GM18907 (cell line): ENCODE measurements around the gene SPATA2L.

Experiments
- ATAC-seq: cut with Tn5 transposase; IDR thresholded peaks from one replicate; pipeline ENCODE4 v1.9.1; 2021; ENCODE audit warnings: mild to moderate bottlenecking, moderate library complexity; ENCODE audit not compliant: unreplicated experiment

SPATA2L gene

GRCh38 chr16:89701425-89702406, at the start of gene SPATA2L:
Gene SPATA2L, minus strand, starts transcription at chr16:89701705. Its CDS starts 473 bp downstream, at chr16:89701232.
- peak; percentile 61 for ATAC-seq

DNA sequence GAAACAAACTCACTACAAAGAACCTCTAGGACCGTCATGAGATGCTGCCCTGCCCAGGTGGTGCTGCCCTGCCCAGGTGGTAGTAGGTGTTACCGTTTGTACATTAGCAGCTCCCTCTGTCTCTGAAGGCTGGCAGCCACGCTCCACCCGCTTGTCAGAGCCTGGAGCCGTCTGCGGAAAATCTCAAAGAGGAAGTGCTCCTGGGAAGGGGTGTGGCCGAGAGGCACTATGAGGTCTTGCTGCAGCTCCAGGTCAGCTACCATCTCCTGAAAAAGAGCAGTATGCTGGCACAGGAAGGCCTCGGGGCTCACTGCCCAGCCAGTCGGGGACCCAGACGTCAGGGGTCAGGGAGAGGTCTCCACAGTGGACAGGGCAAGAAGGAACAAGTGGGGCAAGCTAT, 48.1 kb upstream of the SPATA2L start:
- ATAC-seq = no peak

- no peak for ATAC-seq
Measured at GRCh38 chr16:89748921-89749320, 47.4 kb upstream of the SPATA2L start.

DNA sequence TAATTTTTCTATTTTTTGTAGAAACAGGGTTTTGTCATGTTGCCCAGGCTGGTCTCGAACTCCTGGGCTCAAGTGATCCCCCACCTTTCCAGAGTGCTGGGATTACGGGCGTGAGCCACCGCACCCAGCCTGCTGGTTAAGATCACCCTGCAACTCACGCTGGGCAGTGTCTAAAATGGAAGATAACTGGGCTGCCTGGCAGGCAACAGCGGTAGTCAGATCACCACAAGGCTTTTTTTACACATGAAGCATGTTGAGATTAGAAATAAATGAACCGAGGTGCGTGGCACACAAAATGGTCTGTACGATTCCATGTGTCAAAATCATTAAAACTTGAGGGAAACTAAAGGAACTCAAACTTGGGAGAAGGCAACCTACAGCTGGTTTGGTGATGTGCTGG, 46.6 kb upstream of the SPATA2L start:
- no peak for ATAC-seq

DNA sequence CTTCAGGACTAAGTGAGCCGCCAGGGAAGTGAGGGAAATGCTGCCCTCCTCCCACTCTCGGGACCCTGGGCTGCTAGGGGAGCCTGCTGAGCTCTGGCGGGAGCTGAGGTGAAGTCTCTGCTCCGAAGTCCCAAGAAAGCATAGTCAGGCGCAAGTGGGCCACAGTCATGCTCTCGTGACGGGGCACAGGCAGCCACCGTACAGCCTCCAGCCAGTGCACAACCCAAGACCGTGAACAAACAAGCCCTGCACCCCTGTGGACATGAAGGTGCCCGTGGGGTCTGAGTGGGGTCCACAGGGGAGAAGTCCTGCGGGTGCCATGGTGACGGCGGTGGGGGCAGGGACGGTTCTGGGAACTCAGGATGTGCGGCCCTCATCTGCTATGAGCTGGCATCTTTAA, 44.5 kb upstream of the SPATA2L start:
- ATAC-seq = no peak

GRCh38 chr16:89744813-89745212, 43.3 kb upstream of the SPATA2L start:
- ATAC-seq = no peak

- no peak for ATAC-seq
Measured at GRCh38 chr16:89742948-89743347, 41.4 kb upstream of the SPATA2L start.

DNA sequence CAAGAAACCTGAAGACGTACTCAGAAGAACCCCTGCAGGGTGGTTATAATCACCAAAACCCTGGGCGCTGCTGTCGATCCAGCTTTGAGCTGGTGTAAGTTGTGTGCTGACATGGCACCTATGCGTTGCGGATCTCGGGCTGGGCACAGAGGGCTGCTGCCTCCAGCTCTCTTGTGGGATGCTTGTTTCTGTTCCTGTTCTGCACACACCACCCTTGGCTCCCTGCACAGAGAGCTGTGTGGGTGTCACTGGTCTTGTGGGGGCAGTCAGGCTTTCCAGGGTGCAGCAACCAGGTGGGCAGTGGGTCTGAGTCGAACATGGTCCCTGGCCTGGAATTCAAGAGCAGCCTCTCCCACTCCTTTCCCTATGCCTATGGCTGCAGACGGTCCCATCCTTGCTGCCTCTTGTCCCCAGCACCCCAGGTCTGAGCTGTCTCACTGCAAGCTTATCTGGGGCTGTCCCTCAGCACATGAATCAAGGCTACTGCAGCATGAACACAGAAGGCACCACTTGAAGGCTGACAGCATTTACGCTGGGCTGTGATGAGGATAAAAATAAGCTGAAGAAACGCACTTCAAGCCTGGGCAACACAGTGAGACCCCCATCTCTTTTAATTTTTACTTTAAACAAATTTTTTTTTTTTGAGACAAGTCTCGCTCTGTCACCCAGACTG, 40.0 kb upstream of the SPATA2L start:
- ATAC-seq = no peak

DNA sequence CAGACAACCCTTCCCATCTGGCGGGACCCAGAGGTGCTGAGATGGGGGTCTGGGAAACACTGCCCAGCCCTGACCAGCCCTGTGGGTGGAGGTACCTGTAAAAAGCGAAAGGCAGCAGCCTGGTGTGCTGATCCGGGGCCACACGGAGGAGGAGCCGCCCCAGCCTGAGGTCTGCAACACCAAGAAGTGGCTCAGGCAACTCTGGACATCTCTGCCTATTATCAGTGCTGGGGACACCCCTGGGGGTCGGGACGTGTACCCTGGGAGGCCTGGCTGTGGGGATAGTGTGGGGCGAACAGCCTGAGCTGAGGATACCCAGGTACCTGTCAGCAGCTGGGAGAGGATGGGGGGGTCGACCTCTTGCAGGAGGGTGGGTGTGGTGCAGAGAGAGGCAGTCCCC, 37.9 kb upstream of the SPATA2L start:
- no peak for ATAC-seq

- ATAC-seq = no peak
Measured at GRCh38 chr16:89738538-89739317, 37.2 kb upstream of the SPATA2L start.

DNA sequence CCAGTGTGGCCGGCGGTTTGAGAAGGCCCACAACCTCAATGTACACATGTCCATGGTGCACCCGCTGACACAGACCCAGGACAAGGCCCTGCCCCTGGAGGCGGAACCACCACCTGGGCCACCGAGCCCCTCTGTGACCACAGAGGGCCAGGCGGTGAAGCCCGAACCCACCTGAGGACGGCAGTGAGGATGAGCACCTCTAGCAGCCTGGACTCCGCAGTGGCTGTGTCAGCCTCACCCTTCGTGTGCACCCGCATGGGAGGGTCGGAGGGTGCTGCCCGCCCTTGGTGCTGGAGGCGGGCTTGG, 36.5 kb upstream of the SPATA2L start:
- ATAC-seq = no peak

- ATAC-seq = no peak
Measured at GRCh38 chr16:89737341-89738071, 36.0 kb upstream of the SPATA2L start.

DNA sequence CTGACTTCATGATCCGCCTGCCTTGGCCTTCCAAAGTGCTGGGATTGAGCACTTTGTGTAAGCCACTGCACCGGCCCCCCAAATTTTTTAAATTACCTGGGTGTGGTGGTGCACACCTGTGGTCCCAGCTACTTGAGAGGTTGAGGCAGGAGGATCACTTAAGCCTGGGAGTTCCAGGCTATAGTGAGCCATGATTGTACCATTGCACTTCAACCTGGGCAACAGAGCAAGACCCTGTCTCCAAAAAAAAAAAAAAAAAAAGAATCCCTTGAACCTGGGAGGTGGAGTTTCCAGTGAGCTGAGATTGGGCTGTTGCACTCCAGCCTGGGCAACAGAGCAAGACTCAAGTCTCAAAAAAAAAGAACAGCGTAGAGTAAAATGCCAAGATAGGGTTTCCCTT, 35.0 kb upstream of the SPATA2L start:
- no peak for ATAC-seq

GRCh38 chr16:89733792-89734191, 32.3 kb upstream of the SPATA2L start:
- no peak for ATAC-seq

DNA sequence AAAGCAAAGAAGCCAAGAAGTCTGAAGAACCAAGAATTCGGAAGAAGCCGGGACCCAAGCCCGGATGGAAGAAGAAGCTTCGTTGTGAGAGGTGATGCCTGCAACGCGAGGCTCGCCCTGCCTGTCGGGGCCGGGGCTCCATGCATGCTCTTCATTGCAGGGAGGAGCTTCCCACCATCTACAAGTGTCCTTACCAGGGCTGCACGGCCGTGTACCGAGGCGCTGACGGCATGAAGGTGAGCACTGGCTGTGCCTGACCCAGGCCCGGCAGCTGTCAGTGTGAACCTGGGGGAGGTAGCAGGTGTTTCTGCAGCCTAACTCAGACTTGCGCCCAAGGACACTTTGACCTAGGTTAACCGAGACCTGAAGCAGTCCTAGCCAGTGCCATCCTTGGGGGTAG, 31.8 kb upstream of the SPATA2L start:
- no peak for ATAC-seq

GRCh38 chr16:89732918-89733242, 31.4 kb upstream of the SPATA2L start:
- ATAC-seq = no peak

DNA sequence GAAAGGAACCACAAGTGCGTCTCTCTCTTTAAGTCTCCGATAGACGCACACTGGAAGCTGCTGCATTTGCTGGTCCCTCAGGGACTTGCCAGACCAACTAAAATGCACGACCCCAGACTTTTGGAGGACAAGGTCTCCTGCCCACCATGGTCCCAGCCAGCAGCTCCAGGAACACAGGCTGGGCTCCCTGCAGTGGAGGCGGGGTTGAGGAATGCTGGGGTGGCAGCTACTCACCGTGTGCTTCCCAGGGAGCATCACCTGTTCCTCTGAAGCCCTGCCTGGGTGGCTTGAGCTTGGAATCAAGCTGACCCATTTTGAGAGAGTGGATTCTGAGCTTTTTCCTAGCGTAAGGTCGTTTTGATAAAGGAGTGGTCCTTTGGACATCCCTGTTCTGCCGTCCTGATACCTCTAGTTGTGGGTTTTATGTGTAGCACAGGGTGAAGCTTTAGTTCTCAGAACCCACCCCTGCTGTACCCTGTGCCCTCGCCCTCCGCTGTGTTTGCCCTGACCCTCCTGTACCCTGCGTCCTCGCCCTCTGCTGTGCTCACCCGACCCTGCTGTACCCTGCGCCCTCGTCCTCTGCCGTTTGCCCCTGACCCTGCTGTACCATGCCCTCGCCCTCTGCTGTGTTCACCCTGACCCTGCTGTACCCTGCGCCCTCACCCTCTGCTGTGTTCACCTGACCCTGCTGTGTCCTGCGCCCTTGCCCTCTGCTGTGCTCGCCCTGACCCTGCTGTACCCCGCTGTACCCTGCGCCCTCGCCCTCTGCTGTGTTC, 30.8 kb upstream of the SPATA2L start:
- no peak for ATAC-seq

DNA sequence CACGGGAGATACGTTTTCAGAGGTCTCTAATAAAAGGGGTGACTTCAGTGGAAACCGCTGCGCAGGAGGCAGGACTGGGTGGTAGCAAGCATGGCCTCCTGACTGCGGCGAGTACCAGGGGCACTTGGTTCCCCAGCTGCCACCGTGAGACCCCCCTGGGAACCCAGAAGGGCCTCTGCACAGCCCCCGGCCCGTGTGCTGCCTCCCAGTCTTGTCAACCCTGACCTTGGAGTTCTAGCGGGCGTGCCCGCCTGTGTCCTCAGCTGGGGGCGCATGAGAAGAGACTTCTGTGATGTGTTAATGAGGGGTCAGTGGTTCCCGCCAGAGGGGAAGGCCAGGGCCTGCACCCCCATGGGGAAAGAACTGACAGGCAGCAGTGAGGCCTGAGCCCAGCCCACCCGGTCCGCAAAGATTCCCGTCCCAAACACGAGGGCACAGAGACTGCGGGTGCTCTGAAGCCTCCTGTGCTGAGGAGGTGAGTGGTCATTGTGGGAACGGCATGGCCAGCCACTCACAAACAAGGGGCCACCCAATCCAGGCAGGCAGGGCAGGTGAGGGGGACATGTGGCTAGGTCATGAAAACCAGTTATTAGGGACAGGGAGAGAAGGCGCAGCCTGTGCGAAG, 29.2 kb upstream of the SPATA2L start:
- ATAC-seq = no peak

DNA sequence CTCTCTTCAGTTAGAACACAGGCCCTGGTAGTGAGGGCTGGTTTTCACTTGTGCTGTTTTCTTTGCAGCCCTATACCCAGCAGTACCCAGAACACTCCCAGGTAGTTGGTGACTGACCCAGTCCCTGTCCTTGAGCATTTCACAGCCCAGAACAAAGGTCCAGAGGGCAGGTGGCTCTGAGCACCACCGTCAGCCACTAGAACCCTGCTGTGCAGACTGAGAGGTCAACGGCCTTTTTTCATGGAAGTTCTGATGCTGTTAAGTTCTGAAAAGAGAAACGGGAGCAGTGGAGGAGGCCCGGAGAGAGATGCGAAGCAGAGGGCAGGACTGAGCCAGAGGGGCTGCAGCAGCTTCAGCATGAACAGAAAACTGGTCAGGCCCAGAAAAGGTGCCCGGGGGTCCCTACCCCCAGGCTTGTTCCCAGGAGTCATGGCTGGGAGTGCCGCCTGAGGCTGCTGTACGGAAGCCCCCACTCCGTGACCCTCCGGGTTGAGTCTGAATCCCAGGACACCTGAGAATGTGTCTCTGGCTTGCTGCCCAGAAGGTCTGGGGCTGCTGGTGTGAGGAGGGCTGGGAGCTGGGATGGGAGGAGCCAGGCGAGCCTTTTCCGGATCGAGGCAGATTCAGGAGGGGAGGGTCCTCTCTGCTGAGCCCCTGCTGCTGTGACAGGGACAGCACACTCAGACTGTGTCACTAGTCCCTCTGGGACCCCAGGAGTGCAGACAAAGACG, 28.5 kb upstream of the SPATA2L start:
- ATAC-seq = no peak
